RWPE2 (cell line): ENCODE data around the gene C1orf141.

Experiments
- ATAC-seq: fragments of 200-7000 bp; cut with Tn5 transposase; 3 replicates; pipeline ENCODE4 v1.9.1; 2021; ENCODE audit warnings: low read depth
- DNase-seq: peaks from one replicate; pipeline ENCODE4 v3.0.0-alpha.2; 2020; ENCODE audit warnings: low spot score
- H3K27ac ChIP-seq: fragments of 450-650 bp; 2 replicates; pipeline ENCODE4 v1.5.1; 2017; ENCODE audit warnings: mild to moderate bottlenecking; ENCODE audit not compliant: poor library complexity, severe bottlenecking
- H3K27me3 ChIP-seq: fragments of 250-450 bp; sonication (Bioruptor Pico); 2 replicates; pipeline ENCODE4 v1.5.1; 2021; ENCODE audit warnings: mild to moderate bottlenecking, moderate library complexity; ENCODE audit not compliant: insufficient read depth, poor library complexity, severe bottlenecking
- H3K36me3 ChIP-seq: fragments of 250-450 bp; sonication (Bioruptor Pico); 2 replicates; pipeline ENCODE4 v1.5.1; 2020; ENCODE audit warnings: low read depth, mild to moderate bottlenecking, moderate library complexity
- H3K4me1 ChIP-seq: fragments of 250-450 bp; sonication (Bioruptor Pico); 2 replicates; pipeline ENCODE4 v1.5.1; 2021; ENCODE audit warnings: mild to moderate bottlenecking, moderate library complexity; ENCODE audit not compliant: insufficient read depth, poor library complexity, severe bottlenecking
- H3K4me3 ChIP-seq: fragments of 250-450 bp; sonication (Bioruptor Pico); 2 replicates; pipeline ENCODE4 v1.5.1; 2021; ENCODE audit warnings: mild to moderate bottlenecking, moderate library complexity; ENCODE audit not compliant: severe bottlenecking
- H3K9me3 ChIP-seq: fragments of 250-450 bp; sonication (Bioruptor Pico); 2 replicates; pipeline ENCODE4 v1.5.1; 2021; ENCODE audit warnings: mild to moderate bottlenecking, moderate library complexity; ENCODE audit not compliant: severe bottlenecking
- TF ChIP-seq, protein P1 (sequence below): fragments of 450-650 bp; IDR thresholded peaks from one replicate; pipeline ENCODE4 v1.5.1; 2017; ENCODE audit warnings: mild to moderate bottlenecking, moderate library complexity; ENCODE audit not compliant: poor library complexity, severe bottlenecking

The C1orf141 gene

DNA sequence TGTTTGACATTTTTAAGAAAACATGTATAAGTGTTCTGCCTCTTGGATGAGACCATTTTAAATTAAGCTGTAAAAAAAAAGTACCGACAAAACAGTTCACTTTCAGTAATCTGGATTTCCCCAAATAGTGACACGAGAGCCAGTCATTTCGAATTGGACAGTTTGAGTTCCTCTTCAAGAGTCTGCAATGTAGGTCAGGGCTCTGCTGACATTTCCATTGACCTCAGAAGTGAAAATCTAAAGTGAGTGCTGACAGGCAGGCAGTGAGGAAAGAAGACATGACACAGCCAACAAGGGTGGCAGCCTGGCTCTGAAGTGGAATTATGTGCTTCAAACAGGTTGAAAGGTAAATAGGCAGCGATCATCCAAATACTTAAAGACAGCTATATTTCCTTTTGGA is 31.4 kb upstream of the C1orf141 start, which contains the start of gene IL23R:
TSS of gene IL23R (plus strand) at position 259 of the 400 bp plus-strand sequence. CDS start 1,667 bp downstream, outside the sequence.
- peaks cover 5% of the 10 kb centered on the region for H3K4me1 ChIP-seq
- no peak within 1 kb of the TSS for H3K4me3 ChIP-seq
- H3K9me3 ChIP-seq = no peaks in the 10 kb centered on the region
- TF ChIP-seq, protein P1, sequence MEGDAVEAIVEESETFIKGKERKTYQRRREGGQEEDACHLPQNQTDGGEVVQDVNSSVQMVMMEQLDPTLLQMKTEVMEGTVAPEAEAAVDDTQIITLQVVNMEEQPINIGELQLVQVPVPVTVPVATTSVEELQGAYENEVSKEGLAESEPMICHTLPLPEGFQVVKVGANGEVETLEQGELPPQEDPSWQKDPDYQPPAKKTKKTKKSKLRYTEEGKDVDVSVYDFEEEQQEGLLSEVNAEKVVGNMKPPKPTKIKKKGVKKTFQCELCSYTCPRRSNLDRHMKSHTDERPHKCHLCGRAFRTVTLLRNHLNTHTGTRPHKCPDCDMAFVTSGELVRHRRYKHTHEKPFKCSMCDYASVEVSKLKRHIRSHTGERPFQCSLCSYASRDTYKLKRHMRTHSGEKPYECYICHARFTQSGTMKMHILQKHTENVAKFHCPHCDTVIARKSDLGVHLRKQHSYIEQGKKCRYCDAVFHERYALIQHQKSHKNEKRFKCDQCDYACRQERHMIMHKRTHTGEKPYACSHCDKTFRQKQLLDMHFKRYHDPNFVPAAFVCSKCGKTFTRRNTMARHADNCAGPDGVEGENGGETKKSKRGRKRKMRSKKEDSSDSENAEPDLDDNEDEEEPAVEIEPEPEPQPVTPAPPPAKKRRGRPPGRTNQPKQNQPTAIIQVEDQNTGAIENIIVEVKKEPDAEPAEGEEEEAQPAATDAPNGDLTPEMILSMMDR = no peak
- DNase-seq = no peak
- no peak within 1 kb of the TSS for H3K27ac ChIP-seq
- H3K36me3 ChIP-seq = no peaks in the 10 kb centered on the region
- no peak for ATAC-seq
- no peaks in the 10 kb centered on the region for H3K27me3 ChIP-seq

GRCh38 chr1:67165468-67166041 is 30.8 kb upstream of the C1orf141 start:
- no peak for ATAC-seq
- Histone ChIP-seq H3K9me3 (no peaks in the 10 kb centered on the region), H3K4me1 (peaks cover 5% of the 10 kb centered on the region), H3K27me3 (no peaks in the 10 kb centered on the region), H3K27ac (no peak overlapping the region), H3K4me3 (no peak overlapping the region), H3K36me3 (no peaks in the 10 kb centered on the region)
- TF ChIP-seq, protein P1 = no peak
- DNase-seq = no peak

DNA sequence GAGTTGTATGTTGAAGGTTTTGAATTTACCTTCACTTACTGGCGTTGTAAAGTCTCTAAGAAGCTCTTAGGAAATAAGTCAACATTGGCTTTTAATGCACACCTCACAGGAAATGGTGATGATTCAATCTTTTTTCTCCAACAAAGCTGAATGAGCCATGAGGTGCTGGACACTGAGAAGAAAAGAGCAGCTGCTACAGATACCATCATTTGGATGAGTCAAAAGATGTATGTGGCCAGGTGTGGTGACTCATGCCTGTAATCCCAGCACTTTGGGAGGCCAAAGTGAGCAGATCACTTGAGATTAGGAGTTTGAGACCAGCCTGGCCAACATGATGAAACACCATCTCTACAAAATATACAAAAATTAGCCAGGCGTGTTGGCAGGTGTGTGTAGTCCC is 28.2 kb upstream of the C1orf141 start:
- no peaks in the 10 kb centered on the region for H3K36me3 ChIP-seq
- no peaks in the 10 kb centered on the region for H3K9me3 ChIP-seq
- DNase-seq = peak; percentile 80
- H3K4me3 ChIP-seq = no peak overlapping the region
- TF ChIP-seq, protein P1 = no peak
- no peaks in the 10 kb centered on the region for H3K27me3 ChIP-seq
- peaks cover 8% of the 10 kb centered on the region for H3K4me1 ChIP-seq
- H3K27ac ChIP-seq = peak overlapping the region; percentile 85
- ATAC-seq = peak; percentile 98

GRCh38 chr1:67159233-67159632 is 24.5 kb upstream of the C1orf141 start:
- TF ChIP-seq, protein P1 = no peak
- H3K27ac ChIP-seq = no peak overlapping the region
- H3K27me3 ChIP-seq = no peaks in the 10 kb centered on the region
- DNase-seq (no peak), ATAC-seq (peak; percentile 35; the same call in 1 of the 3 replicates)
- H3K36me3 ChIP-seq = no peaks in the 10 kb centered on the region
- H3K9me3 ChIP-seq = no peaks in the 10 kb centered on the region
- H3K4me1 ChIP-seq = peaks cover 8% of the 10 kb centered on the region
- no peak overlapping the region for H3K4me3 ChIP-seq

DNA sequence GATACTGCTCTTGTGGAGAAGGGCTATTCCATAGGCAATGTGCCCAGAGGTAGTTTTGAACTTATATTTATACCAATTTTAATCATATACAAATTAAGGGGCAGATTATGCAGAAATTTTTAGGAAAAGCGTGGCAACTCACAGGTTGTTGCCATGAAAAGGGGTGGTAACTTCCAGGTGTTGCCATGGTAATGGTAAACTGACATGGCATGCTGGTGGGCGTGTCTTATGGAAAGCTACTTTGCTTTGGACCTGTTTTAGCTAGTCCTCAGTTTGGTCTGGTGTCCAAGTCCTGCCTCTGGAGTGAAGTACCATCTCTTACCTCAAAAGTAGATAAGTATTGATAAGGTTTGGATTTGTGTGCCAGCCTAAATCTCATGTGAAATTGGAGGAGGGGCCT is 23.6 kb upstream of the C1orf141 start:
- Histone ChIP-seq H3K4me3 (no peak overlapping the region), H3K27me3 (no peaks in the 10 kb centered on the region), H3K27ac (no peak overlapping the region), H3K4me1 (peaks cover 8% of the 10 kb centered on the region), H3K36me3 (no peaks in the 10 kb centered on the region), H3K9me3 (no peaks in the 10 kb centered on the region)
- no peak for DNase-seq
- TF ChIP-seq, protein P1 = no peak
- no peak for ATAC-seq
